ENCODE measurements around the gene BMPER. TPM values are rescaled to one million over a fixed set of nuclear protein-coding genes. Genes with fewer than 3 reads are reported as not detected.

BMPER gene
- total and polyA plus RNA-seq, 2 experiments from 2014 or later = 40.5 to 97.3 TPM

- H3K36me3 ChIP-seq (ENCODE audit: low read depth) = peaks cover 25% of the 10 kb centered on the region
- no peaks in the 10 kb centered on the region for H3K9me3 ChIP-seq (ENCODE audit: low read depth)
- peaks cover 3% of the 10 kb centered on the region; the same call in 1 of the 2 replicates for H4K20me1 ChIP-seq (ENCODE audit: insufficient read depth)
- no peak overlapping the region for H3K4me3 ChIP-seq
- 0 out of 2 replicates have a peak, but pooled peaks cover 4% of the 10 kb centered on the region for H3F3A ChIP-seq (ENCODE audit: insufficient read depth)
- no peak overlapping the region for H3K27ac ChIP-seq
- no peak for DNase-seq
- WGBS, 2 experiments (ENCODE audit: low coverage in 1 of 2, low lambda C conversion rate in 2 of 2, missing lambda C conversion rate in 2 of 2) = 85% methylated on average over 5 of the region's 5 CpGs
- no peak overlapping the region for H3K9ac ChIP-seq
- no peak overlapping the region for H3K4me2 ChIP-seq (ENCODE audit: unreplicated experiment)
- no peaks in the 10 kb centered on the region for H3K27me3 ChIP-seq (replicated peaks; ENCODE audit: insufficient read depth)
- no peak for TF ChIP-seq EZH2phosphoT487 (IDR thresholded peaks at IDR 0.05; ENCODE audit: insufficient read depth, low read depth)
- TF ChIP-seq EZH2 (IDR thresholded peaks at IDR 0.05; ENCODE audit: insufficient read depth, poor library complexity, severe bottlenecking) = no peak
- H2AFZ ChIP-seq = no peak overlapping the region
- H3K79me2 ChIP-seq (ENCODE audit: insufficient read depth) = peaks cover 56% of the 10 kb centered on the region
- H3K9me2 ChIP-seq (ENCODE audit: insufficient read depth) = no peaks in the 10 kb centered on the region
- in situ Hi-C loops (cut with MboI) = no loop called here
- no peaks in the 10 kb centered on the region for H3K4me1 ChIP-seq (ENCODE audit: insufficient read depth)
Observed at GRCh38 chr7:33923440-33924229, 18.3 kb downstream of the BMPER start.

GRCh38 chr7:33926535-33926934, 21.2 kb downstream of the BMPER start:
- Histone ChIP-seq H3K27ac (no peak overlapping the region), H3K4me2 (ENCODE audit: unreplicated experiment) (no peak overlapping the region), H3K4me3 (no peak overlapping the region), H3K27me3 (replicated peaks; ENCODE audit: insufficient read depth) (no peaks in the 10 kb centered on the region), H3K4me1 (ENCODE audit: insufficient read depth) (no peaks in the 10 kb centered on the region), H4K20me1 (ENCODE audit: insufficient read depth) (peaks cover 3% of the 10 kb centered on the region; the same call in 1 of the 2 replicates), H3K9me3 (ENCODE audit: low read depth) (no peaks in the 10 kb centered on the region), H3K36me3 (ENCODE audit: low read depth) (peaks cover 30% of the 10 kb centered on the region), H3F3A (ENCODE audit: insufficient read depth) (peaks cover 10% of the 10 kb centered on the region), H3K9ac (no peak overlapping the region), H2AFZ (no peak overlapping the region), H3K79me2 (ENCODE audit: insufficient read depth) (peaks cover 63% of the 10 kb centered on the region), H3K9me2 (ENCODE audit: insufficient read depth) (no peaks in the 10 kb centered on the region)
- 92 to 96% methylated on average over 3 of the region's 3 CpGs for WGBS, 2 experiments (ENCODE audit: low coverage in 1 of 2, low lambda C conversion rate in 2 of 2, missing lambda C conversion rate in 2 of 2)
- peak; percentile 36 for DNase-seq
- in situ Hi-C loops (cut with MboI) = loop anchor here (25.0 kb wide), 1 partner anchor 689 kb away; no protein-coding TSS in a partner anchor
- TF ChIP-seq EZH2phosphoT487 (IDR thresholded peaks at IDR 0.05; ENCODE audit: insufficient read depth, low read depth) (no peak), EZH2 (IDR thresholded peaks at IDR 0.05; ENCODE audit: insufficient read depth, poor library complexity, severe bottlenecking) (no peak)

GRCh38 chr7:33928986-33929385, 23.6 kb downstream of the BMPER start:
- Histone ChIP-seq H3K9ac (no peak overlapping the region), H3K4me1 (ENCODE audit: insufficient read depth) (peaks cover 19% of the 10 kb centered on the region), H4K20me1 (ENCODE audit: insufficient read depth) (peaks cover 3% of the 10 kb centered on the region; the same call in 1 of the 2 replicates), H3K9me2 (ENCODE audit: insufficient read depth) (no peaks in the 10 kb centered on the region), H3K4me2 (ENCODE audit: unreplicated experiment) (no peak overlapping the region), H3K27me3 (replicated peaks; ENCODE audit: insufficient read depth) (no peaks in the 10 kb centered on the region), H3K79me2 (ENCODE audit: insufficient read depth) (peaks cover 48% of the 10 kb centered on the region), H3F3A (ENCODE audit: insufficient read depth) (peaks cover 31% of the 10 kb centered on the region), H3K36me3 (ENCODE audit: low read depth) (peaks cover 25% of the 10 kb centered on the region; the same call in 1 of the 2 replicates), H3K27ac (no peak overlapping the region), H3K4me3 (no peak overlapping the region), H2AFZ (no peak overlapping the region), H3K9me3 (ENCODE audit: low read depth) (no peaks in the 10 kb centered on the region)
- DNase-seq = no peak
- in situ Hi-C loops (cut with MboI) = loop anchor here (25.0 kb wide), 1 partner anchor 692 kb away; no protein-coding TSS in a partner anchor
- WGBS, 2 experiments (ENCODE audit: low coverage in 1 of 2, low lambda C conversion rate in 2 of 2, missing lambda C conversion rate in 2 of 2) = 92 to 95% methylated on average over 7 of the region's 7 CpGs
- TF ChIP-seq EZH2 (IDR thresholded peaks at IDR 0.05; ENCODE audit: insufficient read depth, poor library complexity, severe bottlenecking) (no peak), EZH2phosphoT487 (IDR thresholded peaks at IDR 0.05; ENCODE audit: insufficient read depth, low read depth) (no peak)

- H3K79me2 ChIP-seq (ENCODE audit: insufficient read depth) = peaks cover 57% of the 10 kb centered on the region; the same call in 1 of the 2 replicates
- peak overlapping the region; percentile 79 for H3K4me2 ChIP-seq (ENCODE audit: unreplicated experiment)
- H3K9me3 ChIP-seq (ENCODE audit: low read depth) = no peaks in the 10 kb centered on the region
- peaks cover 34% of the 10 kb centered on the region for H3K4me1 ChIP-seq (ENCODE audit: insufficient read depth)
- H3K9ac ChIP-seq = peak overlapping the region; percentile 76
- peak overlapping the region; percentile 46 for H3K4me3 ChIP-seq
- no peaks in the 10 kb centered on the region for H3K9me2 ChIP-seq (ENCODE audit: insufficient read depth)
- H3K36me3 ChIP-seq (ENCODE audit: low read depth) = peaks cover 25% of the 10 kb centered on the region; the same call in 1 of the 2 replicates
- peak overlapping the region; percentile 96 for H3K27ac ChIP-seq
- peaks cover 40% of the 10 kb centered on the region for H3F3A ChIP-seq (ENCODE audit: insufficient read depth)
- peak overlapping the region; percentile 56 for H2AFZ ChIP-seq
- WGBS, 2 experiments (ENCODE audit: low coverage in 1 of 2, low lambda C conversion rate in 2 of 2, missing lambda C conversion rate in 2 of 2) = 47 to 57% methylated on average over 5 of the region's 5 CpGs
- in situ Hi-C loops (cut with MboI) = loop anchor here (25.0 kb wide), 1 partner anchor 695 kb away; no protein-coding TSS in a partner anchor
- TF ChIP-seq EZH2phosphoT487 (IDR thresholded peaks at IDR 0.05; ENCODE audit: insufficient read depth, low read depth) (no peak), EZH2 (IDR thresholded peaks at IDR 0.05; ENCODE audit: insufficient read depth, poor library complexity, severe bottlenecking) (no peak)
- DNase-seq = no peak
- H3K27me3 ChIP-seq (replicated peaks; ENCODE audit: insufficient read depth) = no peaks in the 10 kb centered on the region
- no peaks in the 10 kb centered on the region for H4K20me1 ChIP-seq (ENCODE audit: insufficient read depth)
Observed at GRCh38 chr7:33932221-33932620, 26.9 kb downstream of the BMPER start.
